GM19324 (cell line): Measurements from ENCODE around the gene AKAP5.
"Not testable (repeated sequence)": the region's sequence is repeated elsewhere in the genome, so short reads cannot be mapped to it uniquely, and the experiment has no call there.

Experiments
- ATAC-seq: cut with Tn5 transposase; IDR thresholded peaks from one replicate; pipeline ENCODE4 v1.9.1; 2021; ENCODE audit warnings: mild to moderate bottlenecking, moderate library complexity; ENCODE audit not compliant: unreplicated experiment, low FRiP score

Gene AKAP5

DNA sequence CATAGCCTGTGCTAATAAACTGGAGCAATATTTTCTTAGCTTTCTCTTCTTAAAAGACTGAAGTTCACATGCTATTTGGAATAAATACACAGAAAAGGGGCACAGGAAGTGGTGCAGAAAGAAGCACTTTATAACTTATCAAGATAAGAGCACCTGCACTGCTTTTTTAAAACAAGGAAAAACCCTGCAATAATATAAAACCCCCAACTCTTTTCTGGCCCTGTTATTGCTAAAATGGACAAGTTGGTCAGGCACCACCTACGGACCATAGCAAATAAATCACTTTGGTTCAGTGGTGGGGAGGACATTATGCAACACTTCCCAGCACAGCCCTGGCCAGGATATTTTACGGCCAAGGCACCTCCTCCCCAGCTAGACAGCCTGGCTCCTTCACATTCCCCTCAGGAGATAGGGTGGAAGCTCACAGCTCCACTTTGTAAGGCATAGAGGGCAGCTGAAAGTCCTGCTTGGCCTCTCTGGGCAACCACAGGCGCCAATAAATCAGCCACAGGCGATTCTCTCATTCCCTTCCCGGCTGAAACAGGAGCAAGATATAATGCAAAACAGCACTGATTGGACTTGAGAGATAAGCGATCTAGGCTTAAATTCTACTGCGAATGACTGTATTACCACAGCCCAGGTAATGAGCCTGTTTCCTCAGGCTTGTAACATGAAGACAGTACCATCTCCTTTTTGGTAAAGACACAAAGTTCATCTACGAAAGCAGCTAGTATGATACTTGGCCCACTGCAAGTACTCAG lies 36.3 kb downstream of the AKAP5 start:
- no peak for ATAC-seq

DNA sequence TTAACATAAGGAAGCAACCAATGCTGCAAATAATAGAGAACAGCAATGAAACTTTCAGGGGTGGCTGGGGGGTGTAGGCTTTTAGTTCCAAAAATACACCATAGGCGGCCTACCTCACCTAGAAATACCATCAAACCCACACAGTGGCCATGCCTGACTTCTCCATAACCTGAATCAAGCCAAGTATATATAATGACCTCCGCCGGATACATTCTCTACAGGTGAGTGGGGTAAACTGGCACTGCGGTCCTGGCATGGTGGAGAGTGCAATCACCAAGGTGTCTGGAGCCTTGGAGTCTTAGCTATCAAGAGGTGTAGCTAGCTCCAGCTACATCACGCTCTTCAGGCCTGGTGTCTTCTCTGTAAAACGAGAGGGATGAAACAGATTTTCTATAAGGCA lies 37.2 kb downstream of the AKAP5 start:
- ATAC-seq, result no peak

DNA sequence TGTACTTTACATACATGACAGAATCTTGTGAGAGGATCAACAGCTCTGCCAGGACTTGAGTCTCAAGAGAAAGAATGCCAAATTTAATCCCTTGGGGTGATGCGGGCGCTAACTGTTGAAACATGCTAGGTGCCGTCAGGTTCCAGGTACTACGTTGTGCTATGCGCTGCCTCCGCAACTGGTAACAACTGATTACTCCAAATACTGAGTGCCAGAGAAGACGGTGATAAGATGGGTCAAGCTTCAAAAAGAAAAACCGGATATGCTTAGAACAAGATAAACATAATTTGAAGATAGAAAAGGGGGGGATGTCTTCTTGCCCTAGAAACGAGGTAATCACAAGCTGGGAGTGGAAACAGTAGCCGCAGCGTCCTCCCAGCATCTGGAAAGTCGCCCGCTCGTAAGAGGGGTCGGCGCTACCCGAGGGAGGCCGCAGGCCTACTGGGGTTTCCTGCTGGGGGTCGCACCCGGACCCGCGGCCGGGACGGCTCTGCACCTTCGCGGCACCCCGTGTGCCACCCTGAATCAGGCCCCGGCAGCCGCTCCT lies 37.7 kb downstream of the AKAP5 start:
- ATAC-seq, result no peak

DNA sequence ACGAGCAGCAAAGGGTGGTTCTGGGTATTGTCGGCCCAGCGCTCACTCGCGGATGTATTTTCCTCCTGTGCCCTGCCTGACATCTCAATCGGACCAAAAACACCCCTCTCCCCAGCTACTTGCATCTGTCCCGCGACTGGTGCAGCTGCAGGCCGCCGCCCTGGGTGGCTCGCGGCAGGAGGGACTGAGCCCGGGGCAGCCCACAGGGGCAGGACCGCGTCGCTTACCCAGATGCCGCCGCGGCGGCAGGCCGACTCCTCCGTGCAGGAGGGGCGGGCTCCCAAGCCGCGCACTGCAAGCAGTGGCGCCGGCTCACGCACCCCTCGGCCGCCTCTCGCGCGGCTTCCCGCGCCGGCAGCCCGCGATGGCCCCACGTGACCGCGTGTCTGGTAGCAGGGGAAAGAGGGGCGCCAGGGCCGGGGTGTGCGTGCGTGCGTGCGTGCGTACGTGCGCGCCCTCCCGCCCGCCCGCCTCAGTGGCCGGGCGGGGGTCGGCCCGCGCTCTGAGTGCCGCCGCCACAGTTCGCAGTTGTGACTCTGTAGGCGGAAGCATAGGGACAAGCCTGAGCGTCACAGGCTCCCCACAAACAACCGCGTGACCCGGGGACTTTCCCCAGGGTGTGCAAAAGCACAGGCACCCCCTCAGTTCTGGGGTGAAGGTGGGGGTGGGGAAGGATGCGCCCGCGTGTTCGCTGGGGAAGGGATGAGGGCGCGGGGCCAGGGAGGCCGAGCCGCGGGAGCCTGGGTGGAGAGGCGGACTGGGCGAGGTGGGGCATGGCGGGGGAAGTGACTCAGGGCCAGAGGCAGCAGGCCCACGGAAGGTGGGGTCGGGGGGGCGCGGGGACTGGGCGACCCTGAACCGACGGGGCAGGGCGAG lies 38.4 kb downstream of the AKAP5 start, which contains the start of gene ZBTB25:
TSS of gene ZBTB25 (minus strand) at position 405 of the 876 bp plus-strand sequence. CDS start 13,305 bp downstream, outside the sequence.
- peak; percentile 69 for ATAC-seq

DNA sequence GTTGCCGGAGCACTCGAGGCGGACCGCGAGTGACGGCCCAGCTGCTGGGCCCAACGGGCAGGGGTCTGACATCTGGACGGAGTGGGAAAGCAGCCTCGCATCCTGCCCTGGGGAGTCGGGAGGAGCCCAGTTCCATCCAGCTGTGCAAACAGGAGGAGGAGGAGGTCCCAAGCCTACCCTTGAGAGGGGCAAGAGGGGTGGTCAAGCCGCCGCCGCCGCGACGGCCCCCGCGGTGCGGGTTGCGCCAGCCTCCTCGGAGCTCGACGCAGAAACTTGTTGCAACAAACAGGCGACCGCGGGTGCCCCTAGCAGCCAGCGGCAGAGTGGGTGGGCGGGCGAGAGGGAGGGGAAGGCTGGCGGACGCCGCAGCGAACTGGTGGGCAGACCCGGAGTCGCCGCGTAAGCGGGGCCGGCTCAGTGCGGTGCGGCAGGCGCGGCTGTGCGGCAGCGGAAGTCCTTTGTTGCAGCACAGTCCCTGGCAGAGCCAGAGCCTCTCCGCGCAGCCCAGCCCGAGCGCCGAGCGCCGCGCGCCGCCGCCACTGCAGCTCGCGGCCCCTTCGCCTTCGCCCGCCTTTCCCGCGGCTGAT lies 39.1 kb downstream of the AKAP5 start, which contains the start of gene ZBTB1:
TSS of gene ZBTB1 (plus strand) at position 461 of the 587 bp plus-strand sequence. CDS start 16,735 bp downstream, outside the sequence.
- ATAC-seq, result peak; percentile 27

DNA sequence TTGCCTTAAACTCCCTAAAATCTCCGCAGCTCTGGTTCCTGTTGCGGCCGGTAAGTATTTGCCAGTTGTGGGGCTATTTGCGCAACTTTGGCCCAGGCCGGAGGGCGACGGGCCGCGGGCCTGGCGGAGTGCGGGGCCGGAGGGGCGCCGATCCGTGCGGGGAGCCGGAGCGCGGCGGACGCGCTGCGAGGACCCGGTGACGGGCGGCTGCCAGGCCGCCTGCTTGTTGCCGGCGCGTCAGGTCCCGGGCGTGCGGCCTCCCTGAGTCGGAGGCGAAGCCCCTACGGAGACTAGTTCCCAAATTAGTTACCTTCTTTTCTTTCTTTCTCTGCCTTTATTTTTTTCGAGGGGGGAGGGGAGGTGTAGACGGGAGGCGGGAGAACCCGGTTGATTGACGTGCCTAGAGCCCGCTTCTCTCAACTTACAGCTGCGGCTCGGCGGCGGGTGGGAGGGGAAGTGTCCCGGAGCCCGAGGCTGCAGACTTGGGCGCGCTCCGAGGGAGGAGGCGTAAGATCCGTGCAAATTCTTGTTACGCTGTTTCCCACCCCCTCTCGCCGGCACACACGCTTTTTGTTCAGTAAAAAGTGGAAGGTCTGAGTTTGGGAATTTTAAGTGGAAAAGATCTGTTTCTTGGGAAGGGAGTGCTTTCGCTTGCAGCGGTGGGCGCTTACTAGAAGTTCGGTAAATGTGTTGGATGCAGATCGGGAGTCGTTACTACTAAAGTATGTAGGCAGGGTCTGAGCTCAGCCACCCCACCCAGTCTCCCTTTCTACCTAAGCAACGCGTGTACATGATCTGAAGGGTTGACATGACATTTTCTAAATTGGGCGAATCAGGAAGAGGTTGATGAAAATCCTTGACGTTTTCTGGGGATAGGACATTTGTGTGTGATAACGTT lies 39.8 kb downstream of the AKAP5 start:
- ATAC-seq, result peak; percentile 29

DNA sequence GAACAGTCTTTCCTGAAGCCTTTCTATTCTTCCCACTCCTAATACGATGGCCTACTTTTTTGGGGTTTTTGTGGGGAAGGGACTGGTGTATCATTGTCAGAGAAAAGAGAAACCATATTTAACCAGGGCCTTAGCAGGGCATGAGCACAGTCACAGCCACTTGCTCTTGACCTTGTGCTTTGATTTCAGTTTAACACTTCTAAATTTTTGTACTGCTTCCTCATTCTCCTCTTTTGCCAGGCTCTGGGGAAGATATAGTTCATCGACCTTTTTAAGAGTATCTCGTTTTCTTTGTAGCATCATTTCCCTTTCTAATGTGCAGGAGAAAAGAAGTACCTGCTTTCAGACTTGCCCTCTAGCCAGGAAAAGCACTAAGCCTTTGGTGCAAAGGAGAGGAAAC lies 41.4 kb downstream of the AKAP5 start:
- no peak for ATAC-seq

DNA sequence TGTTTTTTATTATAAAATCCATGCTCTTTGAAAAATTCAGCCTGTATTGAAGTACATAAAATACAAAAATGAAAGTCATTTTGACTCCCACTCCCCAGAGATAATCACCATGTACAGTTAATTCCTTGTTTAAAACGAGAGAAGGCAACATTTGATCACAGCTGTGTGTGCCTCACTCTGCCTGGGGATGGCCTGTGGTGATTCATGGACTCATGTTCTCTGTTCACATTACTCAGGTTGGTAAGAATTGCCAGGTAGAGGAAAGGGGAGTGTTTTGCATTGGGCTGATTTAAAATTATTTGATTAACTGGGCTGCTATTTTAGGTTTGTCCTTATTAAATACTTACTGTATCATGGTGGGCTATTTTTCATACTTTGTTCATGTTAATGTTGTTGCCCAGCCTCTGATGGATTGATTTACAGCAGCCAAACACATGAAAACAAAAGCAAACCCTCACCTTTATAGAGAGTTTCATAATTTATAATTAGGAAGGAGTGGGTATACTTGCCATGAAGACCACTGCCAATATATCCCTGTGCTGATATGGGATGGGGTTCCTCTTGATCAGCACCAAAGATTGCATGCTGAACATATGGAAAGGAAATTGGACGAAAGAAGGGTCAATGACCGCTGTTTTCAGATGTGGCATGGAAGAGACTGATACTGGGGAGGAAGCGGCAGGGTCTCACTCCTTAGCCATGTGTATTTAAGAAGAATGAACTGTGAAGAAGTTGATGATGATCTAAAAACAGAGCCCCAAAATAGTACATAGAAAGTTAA lies 42.3 kb downstream of the AKAP5 start:
- no peak for ATAC-seq

DNA sequence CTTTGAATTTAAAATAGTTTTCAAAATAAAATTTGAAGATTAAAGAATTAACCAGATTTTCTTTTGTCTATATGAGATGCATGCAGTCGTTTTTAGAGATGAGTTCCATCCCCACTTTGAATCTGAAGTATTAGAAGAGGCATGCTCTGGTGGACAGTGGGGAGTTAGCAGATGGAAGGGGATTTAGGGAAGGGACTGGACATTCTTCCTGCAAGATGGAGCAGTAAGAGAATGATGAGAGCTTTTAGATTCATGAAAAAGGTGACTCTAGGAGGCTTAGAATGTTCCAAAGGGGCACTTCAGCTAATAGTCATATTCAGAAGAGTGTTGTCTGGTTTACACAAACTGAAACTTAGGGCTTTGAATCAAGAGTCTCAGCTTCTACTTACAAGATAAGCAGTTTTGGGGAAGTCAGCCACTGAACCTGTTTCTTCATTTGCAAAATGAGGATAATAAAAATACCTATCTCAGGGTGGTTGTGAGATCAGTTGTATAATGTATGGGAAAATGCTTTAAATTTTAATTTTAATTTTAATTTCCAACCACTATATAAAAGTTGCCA lies 43.0 kb downstream of the AKAP5 start:
- ATAC-seq, result no peak

DNA sequence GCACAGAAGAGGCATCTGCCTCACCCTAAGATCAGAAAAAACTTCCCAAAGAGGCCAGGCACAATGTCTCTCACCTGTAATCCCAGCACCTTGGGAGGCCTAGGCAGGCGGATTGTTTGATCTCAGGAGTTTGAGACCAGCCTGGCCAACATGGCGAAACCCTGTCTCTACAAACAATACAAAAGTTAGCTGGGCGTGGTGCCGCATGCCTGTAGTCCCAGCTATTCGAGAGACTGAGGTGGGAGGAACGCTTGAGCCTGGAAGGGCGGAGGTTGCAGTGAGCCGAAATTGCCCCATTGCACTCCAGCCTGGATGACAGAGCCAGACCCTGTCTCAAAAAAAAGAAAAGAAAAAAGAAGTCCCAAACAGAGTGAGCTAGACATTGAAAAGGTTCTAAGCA lies 43.7 kb downstream of the AKAP5 start:
- ATAC-seq, result no peak

DNA sequence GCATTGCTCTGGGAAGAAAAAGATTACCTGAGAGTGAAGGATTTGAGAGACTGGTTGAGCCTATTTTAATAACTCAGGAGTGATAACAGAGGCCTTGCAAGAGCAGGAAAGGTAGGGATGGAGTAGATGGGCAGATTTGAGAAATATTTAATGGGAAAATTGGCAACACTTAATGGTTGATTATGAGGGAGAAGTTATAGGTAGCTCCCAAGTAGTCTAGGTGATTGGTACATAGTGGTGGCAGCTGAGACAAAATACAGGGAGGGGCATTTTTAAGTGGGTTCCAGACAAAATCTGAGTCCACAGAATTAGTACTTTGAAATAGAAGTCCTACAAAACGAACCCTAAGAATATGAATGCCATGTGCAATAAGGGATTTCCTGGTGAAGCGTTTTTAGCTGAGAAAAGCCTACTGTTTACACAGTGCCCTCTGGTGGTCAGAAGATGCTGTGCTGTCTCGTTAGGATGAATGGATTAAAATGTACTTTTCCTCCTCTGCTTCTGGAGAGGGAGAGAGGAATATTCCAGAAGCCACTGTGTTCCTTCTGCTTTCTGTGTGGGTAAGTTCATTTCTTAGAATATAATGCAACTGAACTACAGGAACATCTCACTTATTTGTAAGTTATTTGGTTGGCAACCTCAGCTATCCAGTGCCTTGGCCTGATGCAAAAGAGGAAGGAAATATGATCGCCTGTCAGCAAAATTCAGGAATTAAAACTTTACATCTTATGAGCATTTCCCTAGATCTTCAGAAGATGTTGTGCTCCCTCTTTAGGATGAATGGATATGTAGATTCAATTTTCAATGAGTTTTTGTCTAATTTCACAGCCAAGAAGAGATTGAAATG lies 45.7 kb downstream of the AKAP5 start:
- ATAC-seq, result no peak

DNA sequence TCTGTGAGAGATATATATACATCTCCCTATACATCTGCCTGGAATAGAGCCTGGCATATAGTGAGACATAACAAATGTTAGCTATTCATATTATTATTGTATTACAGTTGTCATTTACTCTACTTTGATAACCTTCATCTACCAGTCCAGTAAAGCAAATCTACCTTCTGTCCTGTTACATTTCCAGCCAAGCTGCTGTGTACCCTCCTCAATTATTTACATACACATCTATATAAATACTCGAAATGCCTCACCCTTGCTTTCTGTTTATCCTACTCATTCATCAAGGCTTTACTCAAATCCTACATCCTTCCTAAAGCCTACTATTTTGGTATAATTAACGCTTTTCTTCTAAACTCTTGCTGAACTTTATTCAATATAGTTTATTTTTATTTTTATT lies 48.0 kb downstream of the AKAP5 start:
- ATAC-seq, result no peak

DNA sequence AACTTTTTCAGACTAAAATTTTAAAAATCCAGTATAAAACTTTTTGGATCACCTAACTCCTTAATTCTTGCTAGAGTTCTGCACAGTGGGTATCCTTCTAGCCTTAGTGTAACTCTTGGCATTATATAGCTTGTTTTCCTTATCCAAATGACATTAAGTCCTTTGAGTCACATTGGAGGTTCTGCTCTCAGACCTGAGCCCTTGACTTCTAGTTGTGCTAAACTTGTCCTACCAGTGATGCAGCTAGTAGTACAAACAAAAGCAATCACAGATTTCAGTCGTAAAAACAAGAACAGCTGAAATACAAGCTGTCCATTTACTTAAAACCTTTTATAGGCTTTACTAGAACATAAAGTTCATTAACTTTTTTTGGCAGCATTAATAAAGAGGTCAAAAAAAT lies 49.8 kb downstream of the AKAP5 start:
- no peak for ATAC-seq

DNA sequence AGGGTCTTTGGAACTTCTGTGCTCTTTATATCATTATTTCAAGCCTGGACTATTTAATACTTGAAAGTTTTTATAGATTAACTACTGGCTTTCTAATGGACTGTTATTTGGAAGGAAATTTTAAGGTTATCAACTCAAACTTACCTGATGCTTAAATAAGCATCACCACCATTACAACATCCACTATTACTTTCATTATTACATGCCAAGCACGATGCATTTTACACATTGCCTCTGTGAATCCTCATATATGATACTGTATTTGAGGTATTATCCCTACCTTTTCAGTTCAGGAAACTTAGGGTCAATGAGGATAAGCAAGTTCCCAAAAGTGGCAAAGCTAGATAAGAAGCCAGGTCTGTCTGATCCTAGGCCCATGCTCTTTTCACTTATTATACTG lies 51.7 kb downstream of the AKAP5 start:
- ATAC-seq, result no peak

DNA sequence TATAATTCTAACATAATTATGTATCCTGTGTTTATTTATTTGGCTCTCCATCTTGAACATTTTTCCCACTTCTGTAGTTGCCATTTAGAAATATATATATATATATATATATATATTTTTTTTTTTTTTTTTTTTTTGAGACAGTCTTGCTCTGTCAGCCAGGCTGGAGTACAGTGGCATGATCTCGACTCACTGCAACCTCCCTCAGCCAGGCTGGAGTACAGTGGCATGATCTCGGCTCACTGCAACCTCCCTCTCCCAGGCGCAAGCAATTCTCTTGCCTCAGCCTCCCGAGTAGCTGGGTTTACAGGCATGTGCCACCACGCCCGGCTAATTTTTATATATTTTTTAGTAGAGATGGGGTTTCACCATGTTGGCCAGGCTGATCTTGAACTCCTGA lies 52.4 kb downstream of the AKAP5 start:
- ATAC-seq, result not testable (repeated sequence)

DNA sequence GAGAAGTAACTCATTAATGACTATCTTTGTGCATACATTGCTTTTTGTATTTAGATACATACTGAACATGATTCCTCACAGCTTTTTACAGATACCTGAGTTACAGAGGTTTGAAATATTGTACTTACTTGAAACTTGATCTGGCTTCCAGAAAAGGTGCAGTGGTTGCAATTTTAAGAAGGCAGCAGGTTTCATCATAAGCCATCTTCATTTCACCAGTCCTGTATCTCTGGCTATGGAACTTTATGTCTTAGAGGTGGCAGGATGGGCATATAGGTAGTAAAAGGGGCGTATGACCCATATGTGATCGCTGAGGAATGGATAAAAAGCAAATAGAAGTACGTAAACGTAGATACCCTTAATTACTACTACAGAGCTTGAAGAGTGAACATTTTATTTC lies 52.9 kb downstream of the AKAP5 start:
- no peak for ATAC-seq

DNA sequence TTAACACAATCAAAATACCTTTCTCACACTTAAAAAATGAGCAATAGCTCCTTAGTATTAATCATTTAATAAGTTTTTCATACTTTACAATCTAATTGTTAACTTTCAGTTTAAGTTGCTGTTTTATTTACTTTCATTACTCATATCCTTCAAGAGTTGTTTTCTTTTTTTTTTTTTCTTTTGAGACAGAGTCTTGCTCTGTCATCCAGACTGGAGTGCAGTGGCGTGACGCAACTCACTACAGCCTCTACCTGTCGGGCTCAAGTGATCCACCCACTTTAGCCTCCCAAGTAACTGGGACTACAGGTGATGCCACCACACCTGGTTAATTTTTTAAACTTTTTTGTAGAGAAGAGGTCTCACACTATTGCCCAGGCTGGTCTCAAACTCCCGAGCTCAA lies 55.4 kb downstream of the AKAP5 start:
- ATAC-seq, result no peak
